SK-N-MC (cell line): ENCODE data around the gene BTBD6.

ENCODE experiments used
- EZH2 ChIP-seq: fragments of 200-600 bp; sonication (generic); IDR thresholded peaks from one replicate; pipeline ENCODE4 v1.6.1; 2017; ENCODE audit warnings: antibody characterized with exemption
- POLR2AphosphoS5 ChIP-seq: IDR thresholded peaks from 2 replicates; pipeline ENCODE4 v1.6.1; 2012; ENCODE audit warnings: mild to moderate bottlenecking, low read depth, low read length, borderline replicate concordance

GRCh38 chr14:105258846-105259245 is 10.5 kb downstream of the BTBD6 start:
- TF ChIP-seq EZH2 (no peak), POLR2AphosphoS5 (no peak)
